ENCODE data around the gene PRM2.
A peak's percentile ranks its signal among the peaks of the same experiment; 100 is the strongest.
"Not testable (repeated sequence)": the region's sequence is repeated elsewhere in the genome, so short reads cannot be mapped to it uniquely, and the experiment has no call there.

PRM2 gene

DNA sequence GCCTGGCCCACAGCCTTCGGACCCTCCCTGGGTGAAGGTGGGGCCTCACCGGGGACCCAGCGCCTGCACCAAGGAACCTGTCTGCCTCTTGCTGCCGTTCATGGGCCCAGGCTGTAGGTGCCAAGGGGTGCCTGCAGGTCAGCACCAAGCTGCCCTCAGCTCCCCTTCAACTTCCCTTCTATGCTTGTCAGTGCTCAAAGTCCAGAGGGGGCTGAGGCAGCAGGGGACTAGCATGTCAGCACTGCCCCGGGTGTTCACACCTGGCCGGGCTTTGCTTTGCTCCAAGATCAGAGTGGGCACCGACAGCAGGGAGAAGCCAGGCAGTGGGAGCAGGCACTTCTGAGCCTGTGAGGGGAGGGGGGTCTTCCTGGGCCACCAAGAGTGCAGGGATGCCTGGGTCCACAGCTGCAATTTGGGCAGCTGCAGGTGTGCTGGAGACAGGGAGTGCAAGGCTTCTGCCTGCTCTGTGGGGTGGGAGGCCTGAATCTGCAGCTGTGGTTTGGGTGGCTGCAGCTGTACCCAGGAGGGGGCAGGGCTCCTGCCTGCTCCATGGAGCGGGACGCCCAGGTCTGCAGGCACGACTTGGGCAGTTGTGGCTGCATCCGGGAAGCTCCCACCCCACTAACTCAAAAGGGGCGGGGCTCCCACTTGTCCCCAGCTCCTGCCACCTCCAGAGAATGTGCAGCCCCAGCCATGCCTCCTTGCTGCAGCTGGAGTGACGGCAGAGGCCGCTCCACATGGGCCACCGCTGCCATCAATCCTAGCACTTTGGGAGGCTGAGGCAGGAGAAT lies 32.4 kb upstream of the PRM2 start:
- no peak for DNase-seq (ENCODE audit: extremely low spot score, insufficient read length, low read depth)

DNA sequence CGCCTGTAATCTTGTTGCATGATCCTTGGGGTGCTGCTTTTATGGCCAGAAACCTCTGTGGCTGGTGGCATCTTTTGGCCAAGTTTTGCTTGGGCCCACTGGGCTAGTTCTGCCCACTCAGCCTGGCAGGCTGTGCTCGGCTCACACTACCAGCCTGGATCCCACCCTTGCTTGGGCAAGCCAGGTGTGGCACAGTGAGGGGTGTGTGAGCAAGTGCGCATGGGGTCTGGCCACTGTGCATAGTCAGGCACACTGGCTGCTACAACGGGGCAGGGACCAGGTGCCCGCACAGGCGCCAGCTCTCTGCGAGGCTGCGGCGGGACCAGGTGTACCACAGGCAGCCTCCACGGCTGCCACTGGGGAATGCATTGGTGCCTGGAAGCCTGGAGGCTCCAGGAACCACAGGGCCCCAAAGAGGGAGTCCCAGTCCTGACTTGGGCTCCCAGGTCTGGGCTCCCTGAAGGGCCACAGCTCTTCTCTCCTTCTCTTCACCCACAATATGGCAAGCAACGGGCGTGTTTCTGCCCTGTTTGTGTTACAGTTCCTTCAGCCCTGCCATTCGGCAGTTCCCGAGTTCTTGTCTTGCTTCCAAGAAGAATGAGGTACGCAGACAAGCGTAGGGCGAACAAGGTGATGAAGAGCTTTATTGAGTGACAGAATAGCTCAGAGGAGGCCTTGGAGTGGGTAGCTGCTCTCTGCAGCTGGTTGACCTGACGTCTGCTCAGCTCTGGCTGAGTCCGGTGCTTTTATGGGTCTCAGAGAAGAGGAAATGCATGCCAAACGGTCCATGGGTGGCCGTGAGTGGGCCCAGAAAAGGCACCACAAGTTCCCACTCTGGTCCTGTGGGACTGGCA lies 31.6 kb upstream of the PRM2 start:
- DNase-seq (ENCODE audit: extremely low spot score, insufficient read length, low read depth): no peak
- no peak for FAIRE-seq

More for the DNA sequence above, 32.4 kb upstream of the PRM2 start:
- FAIRE-seq: no peak

DNA sequence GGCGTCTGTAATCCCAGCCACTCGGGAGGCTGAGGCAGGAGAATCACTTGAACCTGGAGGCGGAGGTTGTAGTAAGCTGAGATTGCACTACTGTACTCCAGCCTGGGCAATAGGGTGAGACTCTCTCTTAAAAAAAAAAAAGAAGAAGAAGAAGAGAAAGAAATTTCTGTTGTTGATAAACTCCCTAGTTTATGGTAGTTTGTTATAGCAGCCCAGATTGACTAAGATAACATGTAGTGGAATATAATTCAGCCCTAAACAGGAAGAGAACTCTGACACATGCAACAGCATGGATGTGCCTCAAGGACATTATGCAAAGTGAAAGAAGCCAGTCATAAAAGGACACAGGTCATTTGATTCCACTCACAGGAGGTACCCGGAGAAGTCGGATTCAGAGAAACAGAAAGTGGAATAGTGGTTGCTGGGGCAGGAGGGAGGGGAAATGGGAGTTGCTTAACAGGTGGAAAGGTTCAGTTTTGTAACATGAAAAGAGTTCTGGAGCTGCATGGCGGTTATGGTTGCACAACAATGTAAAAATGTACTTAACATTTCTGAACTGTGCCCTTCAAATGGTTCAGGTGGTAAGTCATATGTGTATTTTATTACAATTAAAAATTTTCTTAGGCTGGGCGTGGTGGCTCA lies 30.8 kb upstream of the PRM2 start:
- no peak for FAIRE-seq

GRCh38 chr16:11306381-11306780 lies 30.1 kb upstream of the PRM2 start:
- DNase-seq (ENCODE audit: extremely low spot score, insufficient read length, low read depth) (no peak), FAIRE-seq (no peak)

More for the DNA sequence above, 30.8 kb upstream of the PRM2 start:
- no peak for DNase-seq (ENCODE audit: extremely low spot score, insufficient read length, low read depth)

DNA sequence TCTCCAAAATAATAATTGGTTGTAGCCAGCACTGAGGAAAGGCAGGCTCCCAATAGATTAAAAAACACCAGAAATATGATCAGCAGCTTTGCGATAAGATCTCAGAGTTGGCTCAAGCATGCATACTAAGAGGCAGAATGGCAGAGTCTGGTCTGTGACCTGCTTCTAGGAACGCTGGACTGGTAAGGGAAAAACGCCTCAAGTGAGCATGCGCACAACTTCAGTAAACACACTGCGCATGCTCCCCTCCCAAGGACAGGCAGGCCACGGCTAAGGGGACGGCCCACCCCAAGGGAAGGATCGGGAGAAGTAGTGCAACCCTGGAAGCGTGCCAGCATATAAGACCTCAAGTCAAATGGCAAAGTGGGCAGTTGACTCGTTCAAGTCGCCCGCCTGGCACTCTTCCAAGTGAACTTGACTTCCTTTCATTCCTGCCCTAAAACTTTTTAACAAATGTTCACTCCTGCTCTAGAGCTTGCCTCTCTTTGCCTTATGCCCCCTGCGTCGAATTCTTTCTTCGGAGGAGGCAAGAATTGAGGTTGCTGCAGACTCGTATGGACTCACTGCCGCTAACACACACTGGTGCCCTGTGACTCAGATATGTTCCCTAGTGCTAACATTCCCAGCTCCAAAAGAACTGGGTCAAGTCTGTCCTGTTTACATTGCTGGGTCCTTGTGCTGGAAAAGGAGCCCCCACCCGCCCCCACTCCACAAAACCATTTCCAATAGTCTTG lies 27.3 kb upstream of the PRM2 start:
- DNase-seq (ENCODE audit: extremely low spot score, insufficient read length, low read depth): no peak
- no peak for FAIRE-seq

DNA sequence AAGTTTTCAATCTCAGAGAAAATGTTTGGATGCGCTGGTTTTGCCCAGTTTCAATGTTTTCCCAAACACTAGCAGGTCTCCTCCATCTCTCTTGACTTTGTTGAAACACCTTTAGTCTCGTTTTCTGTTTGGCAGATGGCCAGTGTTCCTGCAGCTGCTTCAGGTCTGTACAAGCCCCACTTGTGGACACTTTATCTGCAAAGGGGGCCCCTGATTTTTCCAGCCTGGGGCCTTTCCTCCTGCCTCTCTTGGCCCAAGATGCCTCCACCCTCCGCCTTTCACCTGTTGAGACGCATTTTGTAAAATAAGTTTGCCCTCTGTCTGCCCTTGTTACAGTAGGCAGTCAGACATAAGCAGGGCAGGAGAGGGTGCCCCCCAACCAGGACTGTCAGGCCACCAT lies 26.7 kb upstream of the PRM2 start:
- FAIRE-seq (no peak), DNase-seq (ENCODE audit: extremely low spot score, insufficient read length, low read depth) (no peak)

GRCh38 chr16:11301645-11302501 lies 25.6 kb upstream of the PRM2 start:
- no peak for DNase-seq (ENCODE audit: extremely low spot score, insufficient read length, low read depth)

DNA sequence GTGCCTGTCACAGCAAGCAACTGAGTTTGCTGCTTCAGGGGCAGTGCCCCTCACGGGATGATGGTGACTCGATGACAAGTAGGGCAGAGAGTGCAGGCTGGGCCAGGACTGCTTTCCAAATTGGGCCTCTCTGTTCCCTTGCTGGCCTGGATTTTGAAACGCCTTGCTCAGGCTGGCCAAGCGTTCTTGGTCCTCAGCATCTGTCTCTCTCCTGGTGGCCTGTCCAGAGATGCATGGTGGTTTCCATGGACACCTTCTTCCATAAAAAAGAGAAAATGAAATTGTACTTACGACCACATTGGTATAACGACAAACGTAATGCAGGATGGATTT lies 24.2 kb upstream of the PRM2 start:
- no peak for DNase-seq (ENCODE audit: extremely low spot score, insufficient read length, low read depth)
- FAIRE-seq: no peak

More at GRCh38 chr16:11301645-11302501, 25.6 kb upstream of the PRM2 start:
- FAIRE-seq: no peak

DNA sequence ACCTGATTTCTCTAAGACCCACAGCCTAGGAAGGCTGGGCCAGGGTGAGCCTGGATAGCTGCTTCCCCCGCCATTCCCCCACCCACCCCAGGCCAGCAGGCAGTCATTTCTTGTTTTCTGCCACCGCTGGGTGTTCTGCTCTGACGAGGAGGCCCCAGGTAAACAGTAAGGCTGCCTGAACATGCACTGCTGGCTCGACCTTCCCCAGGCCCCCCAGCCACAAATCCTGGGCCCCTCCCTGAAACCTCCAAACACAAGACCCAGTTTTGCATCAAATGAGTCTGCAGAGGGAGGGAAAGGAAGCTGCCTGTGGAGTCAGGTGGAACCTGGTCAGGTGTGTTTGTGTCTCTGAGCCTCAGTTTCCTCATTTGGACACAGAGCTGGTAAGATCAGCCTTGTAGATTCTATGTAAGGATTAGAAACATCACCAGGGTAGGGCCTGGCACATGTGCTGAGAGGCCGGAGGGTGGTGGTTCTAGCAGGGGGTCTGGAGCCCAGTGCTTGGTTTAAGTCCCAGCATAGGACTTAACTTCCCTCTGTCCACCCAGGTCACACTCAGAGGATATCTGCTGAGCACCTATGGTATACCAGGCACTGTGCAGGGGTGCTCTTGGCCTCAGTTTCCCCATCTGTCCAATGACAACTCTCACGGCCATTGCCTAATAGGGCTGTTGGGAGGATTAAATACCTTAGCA lies 23.7 kb upstream of the PRM2 start:
- DNase-seq (ENCODE audit: extremely low spot score, insufficient read length, low read depth) (no peak), FAIRE-seq (no peak)

DNA sequence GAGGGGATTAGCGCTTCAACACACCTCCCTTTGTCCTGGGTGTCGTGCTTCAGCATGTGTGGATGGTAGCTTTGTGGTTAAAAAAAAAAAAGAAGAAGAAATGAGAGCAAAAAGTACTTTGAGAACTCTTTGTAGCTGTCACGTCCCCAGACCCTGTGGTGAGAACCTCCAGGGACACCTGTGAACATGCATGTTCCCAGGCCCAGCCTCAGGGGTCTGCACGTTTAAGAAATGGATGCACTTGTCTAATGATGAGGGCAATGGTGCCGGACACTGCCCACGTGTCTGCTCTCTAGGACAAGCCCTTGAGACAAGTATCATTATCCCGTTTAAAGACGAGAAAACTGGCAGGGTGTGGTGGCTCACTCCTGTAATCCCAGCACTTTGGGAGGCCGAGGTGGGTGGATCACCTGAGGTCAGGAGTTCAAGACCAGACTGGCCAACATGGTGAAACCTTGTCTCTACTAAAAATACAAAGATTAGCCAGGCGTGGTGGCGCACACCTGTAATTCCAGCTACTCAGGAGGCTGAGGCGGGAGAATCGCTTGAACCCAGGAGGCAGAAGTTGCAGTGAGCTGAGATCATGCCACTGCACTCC lies 22.8 kb upstream of the PRM2 start:
- peak; percentile 75 for FAIRE-seq
- DNase-seq (ENCODE audit: extremely low spot score, insufficient read length, low read depth): not testable (repeated sequence)

DNA sequence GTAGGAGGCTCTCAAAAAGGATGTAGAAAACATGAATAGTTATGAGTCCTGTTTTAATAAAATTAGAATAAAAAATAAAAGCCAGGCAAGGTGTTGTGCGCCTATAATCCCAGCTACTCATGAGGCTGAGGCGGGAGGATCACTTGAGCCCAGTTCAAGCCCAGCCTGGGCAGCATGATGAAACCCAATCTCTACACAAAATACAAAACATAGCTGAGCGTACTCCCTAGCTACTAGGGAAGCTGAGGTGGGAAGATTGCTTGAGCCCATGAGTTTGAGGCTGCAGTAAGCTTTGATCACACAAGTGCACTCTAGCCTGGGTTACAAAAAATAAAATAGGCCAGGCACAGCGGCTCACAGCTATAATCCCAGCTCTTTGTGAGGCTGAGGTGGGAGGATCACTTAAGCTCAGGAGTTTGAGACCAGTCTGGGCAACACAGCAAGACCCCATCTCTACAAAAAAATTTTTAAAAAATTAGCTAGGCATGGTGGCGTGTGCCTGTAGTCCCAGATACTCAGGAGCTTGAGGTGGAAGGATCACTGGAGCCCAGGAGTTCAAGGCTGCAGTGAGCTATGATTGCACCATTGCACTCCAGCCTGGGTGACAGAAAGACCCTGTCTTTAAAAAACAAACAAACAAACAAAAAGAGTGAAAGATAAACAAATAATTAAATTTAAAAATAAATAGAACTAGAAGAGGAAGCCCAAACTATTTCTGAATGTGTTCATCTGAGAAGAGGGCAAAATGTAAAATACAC lies 22.0 kb upstream of the PRM2 start:
- FAIRE-seq (no peak), DNase-seq (ENCODE audit: extremely low spot score, insufficient read length, low read depth) (no peak)

DNA sequence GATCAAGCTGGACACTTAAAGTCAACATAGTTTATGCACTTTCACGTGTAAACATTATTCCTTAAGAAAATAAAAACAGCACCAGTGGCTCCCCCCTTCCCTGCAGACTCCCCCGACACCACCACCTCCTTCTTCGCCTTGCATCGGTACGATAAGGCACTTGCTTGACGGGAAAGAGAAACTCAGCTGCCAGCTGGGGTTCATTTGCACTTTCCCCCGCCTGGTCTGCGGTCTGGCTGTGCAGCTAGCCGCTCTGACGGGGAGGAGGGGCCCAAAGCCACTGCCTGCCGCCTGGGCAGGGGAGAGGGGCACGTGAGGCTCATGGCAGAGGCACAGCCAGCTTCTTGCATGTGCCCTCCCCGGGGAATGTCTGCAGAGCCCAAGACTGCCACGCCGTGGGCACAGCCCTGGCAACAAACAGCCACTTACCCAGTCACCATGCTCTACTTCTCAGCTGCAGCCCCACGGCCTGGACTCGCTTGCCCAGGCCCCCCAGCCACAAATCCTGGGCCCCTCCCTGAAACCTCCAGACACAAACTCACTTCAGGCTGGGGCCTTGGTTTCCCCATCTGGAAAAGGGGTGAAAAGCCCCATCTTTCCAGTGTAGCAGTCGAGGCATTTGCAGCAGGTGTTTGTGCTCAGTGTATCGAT lies 21.3 kb upstream of the PRM2 start:
- peak; percentile 94 for FAIRE-seq
- peak; percentile 60 for DNase-seq (ENCODE audit: extremely low spot score, insufficient read length, low read depth)

GRCh38 chr16:11296706-11297491 lies 20.6 kb upstream of the PRM2 start:
- FAIRE-seq: peak; percentile 48
- DNase-seq (ENCODE audit: extremely low spot score, insufficient read length, low read depth): no peak

DNA sequence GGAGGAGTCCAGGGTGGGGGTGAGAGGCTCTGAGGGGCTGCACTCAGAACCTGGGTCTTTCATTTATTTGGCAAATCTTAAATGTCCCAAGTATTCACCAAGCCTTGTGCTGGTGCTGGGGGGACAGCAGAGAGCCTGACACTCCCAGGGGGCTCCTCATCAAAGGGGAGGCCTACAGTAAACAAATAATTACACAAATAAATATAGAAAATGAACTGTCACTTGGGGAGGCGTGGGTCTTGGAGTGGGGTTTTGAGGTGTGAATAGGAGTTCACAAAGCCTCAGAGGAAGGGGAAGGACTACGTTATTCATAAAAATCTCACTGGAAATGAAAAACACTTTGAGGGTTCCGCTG lies 20.0 kb upstream of the PRM2 start:
- no peak for FAIRE-seq
- no peak for DNase-seq (ENCODE audit: extremely low spot score, insufficient read length, low read depth)

GRCh38 chr16:11295672-11296071 lies 19.4 kb upstream of the PRM2 start:
- no peak for FAIRE-seq
- no peak for DNase-seq (ENCODE audit: extremely low spot score, insufficient read length, low read depth)

GRCh38 chr16:11292076-11292748 lies 15.9 kb upstream of the PRM2 start:
- DNase-seq (ENCODE audit: extremely low spot score, insufficient read length, low read depth) (no peak), FAIRE-seq (no peak)
